ENCODE measurements around the gene RYR1.
"Not testable (repeated sequence)": the region's sequence is repeated elsewhere in the genome, so short reads cannot be mapped to it uniquely, and the experiment has no call there.

RYR1 gene

DNA sequence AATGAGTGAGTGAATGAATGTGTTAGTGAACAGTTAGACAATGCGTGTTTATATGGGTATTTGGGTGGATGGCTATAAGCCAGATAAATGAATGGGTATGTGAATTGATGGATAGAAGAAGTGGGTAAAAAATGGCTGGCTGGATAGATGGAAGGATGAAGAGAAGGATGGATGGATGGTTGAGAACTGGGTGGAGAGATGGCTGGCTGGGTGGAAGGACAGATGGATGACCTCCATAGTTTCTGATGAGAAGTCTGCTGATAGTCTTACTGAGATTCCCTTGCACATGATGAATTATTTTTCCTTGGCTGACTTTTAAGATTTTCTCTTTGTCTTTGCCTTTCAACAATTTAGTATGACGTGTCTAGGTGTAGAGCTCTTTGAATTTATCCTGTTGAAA lies 57.4 kb downstream of the RYR1 start:
- no peak for DNase-seq (ENCODE audit: low spot score)

- no peak for DNase-seq (ENCODE audit: low spot score)
These were observed 58.8 kb downstream of the RYR1 start for GRCh38 chr19:38492181-38492813.

DNA sequence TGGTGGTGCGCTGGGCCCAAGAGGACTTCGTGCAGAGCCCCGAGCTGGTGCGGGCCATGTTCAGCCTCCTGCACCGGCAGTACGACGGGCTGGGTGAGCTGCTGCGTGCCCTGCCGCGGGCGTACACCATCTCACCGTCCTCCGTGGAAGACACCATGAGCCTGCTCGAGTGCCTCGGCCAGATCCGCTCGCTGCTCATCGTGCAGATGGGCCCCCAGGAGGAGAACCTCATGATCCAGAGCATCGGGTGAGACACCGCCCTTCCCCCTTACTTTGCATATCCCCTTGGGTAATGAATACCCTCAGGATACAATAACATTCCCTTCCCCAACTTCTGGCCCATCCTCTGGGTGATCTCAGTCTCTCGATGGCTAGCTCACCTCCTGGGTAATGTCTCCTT lies 60.9 kb downstream of the RYR1 start:
- DNase-seq (ENCODE audit: low spot score) = no peak

DNA sequence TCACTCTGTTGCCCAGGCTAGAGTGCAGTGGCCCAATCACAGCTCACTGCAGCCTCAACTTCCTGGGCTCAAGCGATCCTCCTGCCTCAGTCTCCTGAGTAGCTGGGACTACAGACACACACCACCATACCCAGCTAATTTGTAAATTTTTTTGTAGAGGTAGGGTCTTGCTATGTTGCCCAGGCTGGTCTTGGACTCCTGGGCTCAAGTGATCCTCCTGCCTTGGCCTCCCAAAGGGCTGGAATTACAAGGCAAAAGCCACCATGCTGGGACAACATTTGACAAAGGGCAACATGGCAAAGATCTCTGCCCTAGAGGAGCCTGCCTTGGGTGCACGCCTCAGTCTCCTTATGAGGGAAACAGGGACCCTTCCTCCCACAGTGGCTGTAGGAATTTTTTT lies 61.9 kb downstream of the RYR1 start:
- not testable (repeated sequence) for DNase-seq (ENCODE audit: low spot score)

DNA sequence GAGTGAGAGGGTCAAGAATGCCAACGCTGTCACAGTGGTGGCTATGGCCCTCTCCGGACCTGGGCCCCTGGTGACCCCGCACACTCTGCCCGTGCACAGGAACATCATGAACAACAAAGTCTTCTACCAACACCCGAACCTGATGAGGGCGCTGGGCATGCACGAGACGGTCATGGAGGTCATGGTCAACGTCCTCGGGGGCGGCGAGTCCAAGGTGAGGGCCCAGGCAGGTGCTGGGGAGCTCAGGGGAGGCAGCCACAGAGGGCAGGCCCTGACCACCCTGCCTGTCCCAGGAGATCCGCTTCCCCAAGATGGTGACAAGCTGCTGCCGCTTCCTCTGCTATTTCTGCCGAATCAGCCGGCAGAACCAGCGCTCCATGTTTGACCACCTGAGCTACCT lies 62.6 kb downstream of the RYR1 start:
- DNase-seq (ENCODE audit: low spot score) = no peak

DNA sequence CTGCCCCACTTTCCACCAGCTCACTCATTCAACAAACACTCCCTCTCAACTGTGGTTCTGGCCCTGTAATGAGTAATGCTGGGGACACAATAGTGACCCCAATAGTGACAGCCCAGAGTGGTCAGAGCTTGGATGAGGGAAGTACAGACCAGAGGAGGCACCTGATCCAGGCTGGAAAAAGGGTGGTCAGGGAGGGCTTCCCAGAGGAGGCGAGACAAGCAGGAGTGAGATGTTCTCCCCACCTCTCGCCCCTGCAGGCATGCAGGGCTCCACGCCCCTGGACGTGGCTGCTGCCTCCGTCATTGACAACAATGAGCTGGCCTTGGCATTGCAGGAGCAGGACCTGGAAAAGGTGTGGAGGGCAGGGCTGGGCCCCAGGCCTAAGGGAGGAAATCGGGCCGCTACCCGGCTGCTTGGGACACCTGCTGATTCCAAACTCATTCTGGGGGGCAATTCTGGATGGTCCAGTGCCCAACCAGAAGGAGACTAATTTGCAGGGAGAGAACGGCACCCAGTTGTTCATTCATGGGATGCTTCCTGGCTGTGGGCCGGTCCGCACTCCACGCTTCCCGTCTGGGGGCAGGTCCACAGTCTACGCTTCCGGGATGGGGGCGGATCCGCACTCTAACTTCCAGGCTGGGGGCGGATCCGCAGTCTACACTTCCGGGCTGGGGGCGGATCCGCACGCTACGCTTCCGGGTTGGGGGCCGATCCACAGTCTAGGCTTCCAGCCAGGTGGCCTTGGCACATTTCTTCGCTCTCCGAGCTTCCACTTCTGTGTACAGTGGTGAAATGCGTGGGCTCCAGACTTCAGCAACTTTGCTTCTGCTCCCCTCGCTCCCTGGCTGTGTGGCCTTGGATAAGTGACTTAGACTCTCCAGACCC lies 63.4 kb downstream of the RYR1 start:
- DNase-seq (ENCODE audit: low spot score) = no peak

- DNase-seq (ENCODE audit: low spot score) = no peak
These were observed 64.4 kb downstream of the RYR1 start for GRCh38 chr19:38497907-38498306.

GRCh38 chr19:38499532-38499931 lies 66.0 kb downstream of the RYR1 start:
- no peak for DNase-seq (ENCODE audit: low spot score)

DNA sequence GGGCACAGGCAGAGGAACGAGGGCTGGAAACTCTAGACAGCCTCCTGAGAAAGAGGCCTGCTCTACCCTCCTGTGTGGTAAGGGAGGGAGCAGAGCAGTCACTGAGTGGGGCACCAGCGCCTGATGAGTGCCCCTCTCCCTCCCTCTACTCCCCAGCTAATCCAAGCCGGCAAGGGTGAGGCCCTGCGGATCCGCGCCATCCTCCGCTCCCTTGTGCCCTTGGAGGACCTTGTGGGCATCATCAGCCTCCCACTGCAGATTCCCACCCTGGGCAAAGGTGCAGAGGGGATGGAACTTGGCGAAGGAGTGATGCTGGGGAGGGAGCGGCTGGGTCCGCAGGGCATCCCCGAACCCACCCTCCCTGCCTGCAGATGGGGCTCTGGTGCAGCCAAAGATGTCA lies 67.0 kb downstream of the RYR1 start:
- no peak for DNase-seq (ENCODE audit: low spot score)

DNA sequence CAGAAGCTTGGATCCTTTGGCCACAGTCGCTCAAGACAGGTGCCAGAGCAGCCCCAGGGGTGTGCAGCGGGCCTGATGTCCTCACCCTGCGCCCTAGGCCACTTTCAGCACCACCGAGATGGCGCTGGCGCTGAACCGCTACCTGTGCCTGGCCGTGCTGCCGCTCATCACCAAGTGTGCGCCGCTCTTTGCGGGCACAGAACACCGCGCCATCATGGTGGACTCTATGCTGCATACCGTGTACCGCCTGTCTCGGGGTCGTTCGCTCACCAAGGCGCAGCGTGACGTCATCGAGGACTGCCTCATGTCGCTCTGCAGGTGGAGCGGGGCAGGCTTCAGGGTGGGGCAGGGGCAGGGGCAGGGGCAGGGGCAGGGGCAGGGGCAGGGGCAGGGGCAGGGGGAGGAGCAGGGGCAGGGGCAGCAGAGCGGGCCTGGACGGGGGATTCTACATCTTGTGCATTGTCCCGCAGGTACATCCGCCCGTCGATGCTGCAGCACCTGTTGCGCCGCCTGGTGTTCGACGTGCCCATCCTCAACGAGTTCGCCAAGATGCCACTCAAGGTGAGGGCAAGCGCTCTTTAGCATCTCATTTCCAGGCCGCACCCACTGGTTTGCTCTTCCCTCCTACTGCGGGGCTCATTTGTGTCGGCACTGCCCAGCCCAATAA lies 69.1 kb downstream of the RYR1 start:
- DNase-seq (ENCODE audit: low spot score) = no peak

DNA sequence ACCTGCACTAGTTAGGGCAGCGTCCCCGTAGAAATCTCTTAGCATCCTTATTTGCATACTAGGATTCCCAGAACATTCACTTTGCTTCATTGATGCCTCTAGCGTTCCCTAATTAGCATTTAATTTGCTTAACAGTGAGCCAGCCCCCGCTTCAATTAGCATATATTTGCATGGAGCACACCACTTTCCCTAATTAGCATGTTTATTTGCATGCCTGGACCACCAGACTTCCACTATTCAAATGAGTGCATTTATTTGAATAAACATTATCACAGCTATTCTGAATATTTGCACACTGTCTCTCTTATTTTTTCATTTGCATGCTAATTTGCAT lies 69.6 kb downstream of the RYR1 start:
- no peak for DNase-seq (ENCODE audit: low spot score)

DNA sequence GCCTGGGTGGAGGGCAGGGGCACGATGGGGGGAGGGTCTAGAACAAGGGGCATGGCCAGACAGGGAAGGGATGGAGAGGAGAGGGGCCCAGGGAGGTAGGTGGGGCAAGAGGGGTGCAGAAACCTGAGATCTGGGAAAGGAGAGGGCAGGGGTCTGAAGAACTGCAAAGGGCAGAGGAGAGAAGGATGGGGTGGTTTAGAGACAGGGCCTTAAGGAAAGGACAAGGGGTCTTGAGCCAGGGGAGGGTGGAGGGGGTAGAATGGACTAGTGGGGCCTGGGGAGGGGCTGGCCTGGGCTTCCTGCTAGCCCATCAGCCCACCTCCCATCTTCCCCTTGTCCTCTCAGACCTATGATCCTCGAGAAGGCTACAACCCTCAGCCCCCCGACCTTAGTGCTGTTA lies 72.5 kb downstream of the RYR1 start:
- DNase-seq (ENCODE audit: low spot score) = no peak

- no peak for DNase-seq (ENCODE audit: low spot score)
These were observed 72.9 kb downstream of the RYR1 start for GRCh38 chr19:38506375-38506722.

GRCh38 chr19:38506723-38507550 lies 73.4 kb downstream of the RYR1 start:
- peak; percentile 58 for DNase-seq (ENCODE audit: low spot score)

- DNase-seq (ENCODE audit: low spot score) = no peak
These were observed 74.1 kb downstream of the RYR1 start for GRCh38 chr19:38507551-38508127.

DNA sequence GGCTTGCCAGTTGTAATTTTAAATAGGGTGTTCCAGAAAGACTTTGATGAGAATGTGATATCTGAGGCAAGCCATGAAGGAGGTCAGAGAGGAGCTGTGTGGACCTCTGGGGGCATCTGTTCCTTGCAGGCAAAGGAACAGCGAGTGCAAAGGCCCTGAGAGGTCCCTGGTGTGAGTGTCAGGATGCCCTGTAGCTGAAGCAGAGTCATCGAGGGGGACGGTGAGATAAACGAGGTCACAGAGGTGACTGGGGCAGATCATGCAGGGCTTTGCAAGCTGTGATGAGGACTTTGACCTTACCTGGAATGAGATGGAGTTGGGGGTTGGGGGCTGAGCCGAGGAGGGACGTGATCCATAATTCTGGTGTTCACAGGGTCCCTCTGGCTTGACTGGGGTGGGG lies 75.0 kb downstream of the RYR1 start:
- DNase-seq (ENCODE audit: low spot score) = no peak

DNA sequence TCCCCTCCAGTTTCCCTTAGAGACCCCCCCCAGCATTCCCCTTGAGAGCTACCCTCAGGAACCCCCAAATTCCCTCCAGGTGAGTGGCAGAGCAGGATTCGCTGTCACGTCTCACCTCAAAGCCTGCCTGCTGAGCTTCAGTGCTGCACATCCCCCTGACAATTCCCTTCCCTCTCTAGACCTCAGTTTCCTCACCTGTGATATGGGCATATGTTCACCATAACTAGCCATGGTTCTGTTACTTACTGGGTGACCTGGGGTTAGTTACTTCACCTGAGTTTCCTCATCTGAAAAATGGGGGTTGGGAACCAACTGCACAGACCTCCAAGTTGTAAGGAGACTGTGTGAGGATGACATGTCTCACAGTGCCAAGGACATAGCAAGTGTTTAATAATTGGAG lies 75.5 kb downstream of the RYR1 start:
- DNase-seq (ENCODE audit: low spot score) = no peak

DNA sequence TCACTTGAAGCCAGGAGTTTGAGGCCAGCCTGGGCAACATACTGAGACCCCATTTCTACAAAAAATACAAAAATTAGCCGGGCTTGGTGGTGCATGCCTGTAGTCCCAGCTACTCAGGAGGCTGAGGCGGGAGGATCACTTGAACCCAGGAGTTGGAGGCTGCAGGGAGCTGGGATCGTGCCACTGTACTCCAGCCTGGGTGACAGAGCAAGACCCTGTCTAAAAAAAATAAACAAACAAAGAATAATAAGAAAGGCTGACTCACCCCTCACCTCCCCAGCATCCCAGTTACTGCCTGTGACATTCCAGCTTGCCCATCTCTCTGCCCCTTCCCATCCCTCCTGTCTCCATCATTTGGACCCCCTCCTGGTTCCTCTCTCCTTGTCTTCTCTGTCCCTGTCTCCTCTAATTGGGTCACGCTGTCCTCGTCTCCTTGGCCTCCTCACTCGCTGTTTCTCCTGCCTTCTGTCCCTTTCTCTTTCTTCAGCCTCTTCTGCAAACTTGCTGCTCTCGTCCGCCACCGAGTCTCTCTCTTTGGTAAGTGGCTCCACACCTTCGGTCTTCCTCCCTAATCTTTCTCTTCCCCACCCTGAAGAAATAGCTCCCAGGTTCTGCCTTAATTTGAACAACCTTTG lies 77.7 kb downstream of the RYR1 start:
- no peak for DNase-seq (ENCODE audit: low spot score)

DNA sequence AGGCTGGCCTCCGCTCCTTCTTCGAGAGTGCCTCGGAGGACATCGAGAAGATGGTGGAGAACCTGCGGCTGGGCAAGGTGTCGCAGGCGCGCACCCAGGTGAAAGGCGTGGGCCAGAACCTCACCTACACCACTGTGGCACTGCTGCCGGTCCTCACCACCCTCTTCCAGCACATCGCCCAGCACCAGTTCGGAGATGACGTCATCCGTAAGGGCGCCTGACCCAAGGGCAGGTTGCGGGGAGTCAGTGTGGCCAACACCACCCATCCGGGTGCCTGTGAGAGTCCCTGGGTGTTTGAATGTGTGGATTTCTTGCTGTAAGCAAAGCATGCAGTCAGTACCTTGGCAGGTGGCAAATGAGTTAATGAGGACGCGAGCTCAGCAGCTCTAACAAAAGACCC lies 78.8 kb downstream of the RYR1 start:
- no peak for DNase-seq (ENCODE audit: low spot score)

DNA sequence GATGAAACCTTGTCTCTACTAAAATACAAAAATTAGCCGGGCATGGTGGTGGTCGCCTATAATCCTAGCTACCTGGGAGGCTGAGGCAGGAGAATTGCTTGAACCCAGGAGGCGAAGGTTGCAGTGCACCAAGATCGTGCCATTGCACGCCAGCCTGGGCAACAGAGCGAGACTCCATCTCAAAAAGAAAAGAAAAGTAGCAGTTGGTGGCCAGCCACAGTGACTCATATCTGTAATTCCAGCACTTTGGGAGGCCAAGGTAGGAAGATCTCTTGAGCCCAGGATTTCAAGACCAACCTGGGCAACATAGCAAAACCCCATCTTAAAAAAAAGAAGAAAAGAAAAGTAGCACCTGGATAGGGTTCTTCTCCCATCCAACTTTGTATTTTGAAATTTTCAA lies 79.7 kb downstream of the RYR1 start:
- not testable (repeated sequence) for DNase-seq (ENCODE audit: low spot score)

DNA sequence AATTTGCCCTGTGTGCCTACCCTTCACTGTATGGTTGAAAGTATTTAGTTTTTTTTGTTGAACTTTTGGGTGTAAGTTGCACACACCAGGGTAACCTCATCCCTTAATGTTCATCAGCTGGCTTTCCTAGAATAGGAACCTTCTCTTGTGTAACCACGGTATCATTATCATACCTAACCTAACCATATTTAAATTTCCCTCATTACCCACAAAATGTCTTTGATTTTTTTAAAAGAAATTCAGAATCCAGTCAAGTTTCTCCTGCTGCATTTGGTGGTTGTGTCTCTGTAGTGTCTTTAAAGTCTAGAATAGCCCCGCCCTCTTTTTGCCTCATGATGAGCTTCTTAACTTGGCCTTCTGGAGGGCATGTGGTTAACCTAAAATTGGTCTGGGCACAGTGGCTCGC lies 80.3 kb downstream of the RYR1 start:
- no peak for DNase-seq (ENCODE audit: low spot score)
